ENCODE results near the gene OPHN1.

- TF ChIP-seq EZH2 (IDR thresholded peaks at IDR 0.05) = no peak
- TF ChIP-seq FOXP2 (optimal IDR thresholded peaks at IDR 0.05; ENCODE audit: control extremely low read depth, extremely low read length, insufficient read depth) = no peak
These were observed 293.5 kb downstream of the OPHN1 start for GRCh38 chrX:68139791-68140190.
